Suppressor macrophage treated with lipopolysaccharide for 1 hour (primary cell): ENCODE results near the gene NKD1.

Source experiments
- DNase-seq, 3 donors: peaks; one replicate each; pipeline ENCODE4 v3.0.0-alpha.2; 2020 to 2022

Gene NKD1

GRCh38 chr16:50580180-50580798 is 32.1 kb downstream of the NKD1 start:
- DNase-seq = no peak

GRCh38 chr16:50581845-50582244 is 33.6 kb downstream of the NKD1 start:
- DNase-seq = no peak

GRCh38 chr16:50583211-50583610 is 35.0 kb downstream of the NKD1 start:
- no peak for DNase-seq

GRCh38 chr16:50584033-50584722 is 36.0 kb downstream of the NKD1 start:
- peak; percentile 47 to 53 (median 52) for DNase-seq

- DNase-seq = no peak
Observed at GRCh38 chr16:50585331-50585776, 37.2 kb downstream of the NKD1 start.

GRCh38 chr16:50587543-50587942 is 39.3 kb downstream of the NKD1 start:
- DNase-seq = no peak

- DNase-seq = no peak
Observed at GRCh38 chr16:50588276-50588675, 40.1 kb downstream of the NKD1 start.

GRCh38 chr16:50591209-50591608 is 43.0 kb downstream of the NKD1 start:
- no peak for DNase-seq

GRCh38 chr16:50591800-50592771 is 43.9 kb downstream of the NKD1 start:
- DNase-seq = no peak

- DNase-seq = no peak
Observed at GRCh38 chr16:50592996-50593395, 44.8 kb downstream of the NKD1 start.

- DNase-seq = no peak
Observed at GRCh38 chr16:50593410-50594150, 45.4 kb downstream of the NKD1 start.

- DNase-seq = peak; percentile 16 to 46 (median 42)
Observed at GRCh38 chr16:50594308-50595260, 46.4 kb downstream of the NKD1 start.

GRCh38 chr16:50595859-50596258 is 47.7 kb downstream of the NKD1 start:
- DNase-seq = no peak

GRCh38 chr16:50596762-50597450 is 48.7 kb downstream of the NKD1 start:
- no peak for DNase-seq

GRCh38 chr16:50597563-50598255 is 49.5 kb downstream of the NKD1 start:
- DNase-seq = no peak

GRCh38 chr16:50598256-50598894 is 50.2 kb downstream of the NKD1 start:
- DNase-seq = no peak

GRCh38 chr16:50598936-50599361 is 50.8 kb downstream of the NKD1 start:
- DNase-seq = no peak

GRCh38 chr16:50599494-50599893 is 51.3 kb downstream of the NKD1 start:
- DNase-seq = no peak

- DNase-seq = no peak
Observed at GRCh38 chr16:50600582-50601283, 52.5 kb downstream of the NKD1 start.
